Naive thymus-derived CD4-positive, alpha-beta T cell (primary cell): Measurements from ENCODE around the gene RASA3. TPM values are rescaled to one million over a fixed set of nuclear protein-coding genes. Genes with fewer than 3 reads are reported as not detected.
A peak's percentile ranks its signal among the peaks of the same experiment; 100 is the strongest.

Experiments
- ATAC-seq: fragments of 150-1000 bp; cut with Tn5 transposase; 2 replicates; pipeline ENCODE4 v1.10.0; 2021; ENCODE audit warnings: mild to moderate bottlenecking, moderate library complexity
- CTCF ChIA-PET: fragments of 350-600 bp; sonication (Branson Sonifier 250); formaldehyde crosslinking; loops from one replicate; lab custom pipeline; 2021; ENCODE audit warnings: antibody characterized with exemption; lab: Charles Lee
- POLR2A ChIA-PET: fragments of 350-600 bp; sonication (Branson Sonifier 250); formaldehyde crosslinking; loops from one replicate; lab custom pipeline; 2021; ENCODE audit warnings: antibody characterized with exemption, inconsistent platforms; lab: Charles Lee
- DNase-seq, 9 donors: peaks; one replicate each; pipeline versions ENCODE4 v3.0.0 to v3.0.0-alpha.2; 2020 to 2022; ENCODE audit warnings: mixed read lengths in 1 of 9
- H3K27ac ChIP-seq: one replicate; pipeline ENCODE4 v1.7.0; 2013; ENCODE audit warnings: mild to moderate bottlenecking, low read depth, low read length, moderate library complexity
- H3K27me3 ChIP-seq, 2 donors: one replicate each; pipeline ENCODE4 v1.7.0; 2013; ENCODE audit warnings: low read length in 2 of 2, mild to moderate bottlenecking in 2 of 2, moderate library complexity in 2 of 2; ENCODE audit not compliant: control insufficient read depth in 2 of 2, insufficient read depth in 2 of 2
- H3K36me3 ChIP-seq, 3 experiments: 1 replicate in 2 of 3; 2 replicates in 1 of 3; pipeline ENCODE4 v1.7.0; 2013; ENCODE audit warnings: low read length in 3 of 3, mild to moderate bottlenecking in 3 of 3, moderate library complexity in 1 of 3; ENCODE audit not compliant: insufficient read depth in 3 of 3, control insufficient read depth in 2 of 3
- H3K4me1 ChIP-seq, 2 donors: one replicate each; pipeline ENCODE4 v1.7.0; 2013; ENCODE audit warnings: low read length in 2 of 2, mild to moderate bottlenecking in 2 of 2, moderate library complexity in 1 of 2; ENCODE audit not compliant: control insufficient read depth in 2 of 2, insufficient read depth in 2 of 2
- H3K4me3 ChIP-seq: 2 replicates; pipeline ENCODE4 v1.7.0; 2013; ENCODE audit warnings: mild to moderate bottlenecking, low read length
- H3K9me3 ChIP-seq, 3 experiments: 1 replicate in 2 of 3; 2 replicates in 1 of 3; pipeline ENCODE4 v1.7.0; 2013; ENCODE audit warnings: low read length in 3 of 3; ENCODE audit not compliant: control insufficient read depth in 2 of 3
- H3K27ac Mint-ChIP-seq, 9 donors: one replicate each; pipeline ENCODE4 v1.8.0; 2020 to 2022; ENCODE audit warnings: mixed read lengths in 9 of 9, mild to moderate bottlenecking in 8 of 9, moderate library complexity in 5 of 9, inconsistent platforms in 2 of 9
- H3K27me3 Mint-ChIP-seq, 5 donors: one replicate each; pipeline ENCODE4 v1.8.0; 2021 to 2022; ENCODE audit warnings: mixed read lengths in 5 of 5, mild to moderate bottlenecking in 1 of 5
- H3K36me3 Mint-ChIP-seq, 5 donors: one replicate each; pipeline ENCODE4 v1.8.0; 2020 to 2022; ENCODE audit warnings: mixed read lengths in 5 of 5, mild to moderate bottlenecking in 3 of 5, inconsistent platforms in 1 of 5
- H3K4me1 Mint-ChIP-seq, 7 donors: one replicate each; pipeline ENCODE4 v1.8.0; 2020 to 2022; ENCODE audit warnings: mixed read lengths in 7 of 7, mild to moderate bottlenecking in 3 of 7, inconsistent platforms in 1 of 7
- H3K4me3 Mint-ChIP-seq, 10 donors: one replicate each; pipeline ENCODE4 v1.8.0; 2020 to 2022; ENCODE audit warnings: mild to moderate bottlenecking in 10 of 10, mixed read lengths in 10 of 10, moderate library complexity in 6 of 10, inconsistent platforms in 2 of 10
- H3K9me3 Mint-ChIP-seq, 11 donors: one replicate each; pipeline ENCODE4 v1.8.0; 2020 to 2022; ENCODE audit warnings: mixed read lengths in 11 of 11, mild to moderate bottlenecking in 4 of 11, inconsistent platforms in 1 of 11, moderate library complexity in 1 of 11
- intact Hi-C, 2 donors: fragments of 100-400 bp; cut with micrococcal nuclease; formaldehyde crosslinking; loops; one replicate each; pipeline ENCODE4 v1.15.1; 2023
- polyA plus RNA-seq, 2 donors: library from polyadenylated mRNA; unstranded; fragments of 300-500 nt; fragmentation: Illumina TruSeq; gene quantifications; one replicate each; pipeline ENCODE4 v1.2.3, GENCODE V29; 2021
- total RNA-seq, 6 experiments: library from RNA in 5 of 6; stranded (reverse) in 5 of 6; gene quantifications; 1 replicate in 5 of 6; 2 replicates in 1 of 6; pipeline ENCODE4 v1.2.3 and lab custom pipeline; 2021 to 2026

The RASA3 gene
- total and polyA plus RNA-seq, 7 experiments from 2014 or later: 109 to 227 (median 195) TPM

GRCh38 chr13:114153485-114154080 lies 21.2 kb upstream of the RASA3 start:
- intact Hi-C loops: no loop called here
- Histone ChIP-seq H3K4me1 (peaks cover 66 to 79% of the 10 kb centered on the region in 2 donors), H3K9me3 (no peaks in the 10 kb centered on the region), H3K36me3 (no peaks in the 10 kb centered on the region), H3K4me3 (no peak overlapping the region), H3K27ac (peak overlapping the region; percentile 62), H3K27me3 (no peaks in the 10 kb centered on the region)
- Mint-ChIP-seq H3K27ac (peak overlapping the region; percentile 85 to 100 (median 100)), H3K4me3 (peak overlapping the region in 9 of 10 donors; percentile 24 to 74 (median 45)), H3K36me3 (peaks cover 0 to 23% (median 0%) of the 10 kb centered on the region in 5 donors), H3K27me3 (peaks cover 0 to 13% (median 0%) of the 10 kb centered on the region in 5 donors), H3K4me1 (peaks cover 65 to 87% (median 83%) of the 10 kb centered on the region in 7 donors), H3K9me3 (peaks cover 0 to 8% (median 3%) of the 10 kb centered on the region in 11 donors)
- CTCF ChIA-PET: no interaction called here
- DNase-seq (no peak), ATAC-seq (no peak)
- POLR2A ChIA-PET: interaction anchor here (0.7 to 4.0 kb wide), 2 partner anchors 9 to 10 kb away, joined by 4 to 57 read pairs; no protein-coding TSS in a partner anchor

GRCh38 chr13:114152831-114153371 lies 20.5 kb upstream of the RASA3 start:
- Histone ChIP-seq H3K27me3 (no peaks in the 10 kb centered on the region), H3K4me1 (peaks cover 64 to 76% of the 10 kb centered on the region in 2 donors), H3K36me3 (no peaks in the 10 kb centered on the region), H3K27ac (peak overlapping the region; percentile 92), H3K9me3 (no peaks in the 10 kb centered on the region), H3K4me3 (no peak overlapping the region)
- intact Hi-C loops: no loop called here
- ATAC-seq (no peak), DNase-seq (no peak)
- Mint-ChIP-seq H3K27ac (peak overlapping the region; percentile 24 to 100 (median 100)), H3K36me3 (peaks cover 0 to 18% (median 2%) of the 10 kb centered on the region in 5 donors), H3K4me3 (peak overlapping the region in 3 of 10 donors; percentile 30 to 90 (median 61)), H3K9me3 (peaks cover 0 to 8% (median 3%) of the 10 kb centered on the region in 11 donors), H3K4me1 (peaks cover 62 to 87% (median 84%) of the 10 kb centered on the region in 7 donors), H3K27me3 (peaks cover 0 to 16% (median 0%) of the 10 kb centered on the region in 5 donors)
- ChIA-PET POLR2A (interaction anchor here (1.0 to 4.0 kb wide), 8 partner anchors 10 to 21 kb away, joined by 3 to 57 read pairs (median 8); no protein-coding TSS in a partner anchor), CTCF (interaction anchor here (0.9 to 1.6 kb wide), 2 partner anchors 22 to 73 kb away, joined by 3 to 4 read pairs; no protein-coding TSS in a partner anchor)

DNA sequence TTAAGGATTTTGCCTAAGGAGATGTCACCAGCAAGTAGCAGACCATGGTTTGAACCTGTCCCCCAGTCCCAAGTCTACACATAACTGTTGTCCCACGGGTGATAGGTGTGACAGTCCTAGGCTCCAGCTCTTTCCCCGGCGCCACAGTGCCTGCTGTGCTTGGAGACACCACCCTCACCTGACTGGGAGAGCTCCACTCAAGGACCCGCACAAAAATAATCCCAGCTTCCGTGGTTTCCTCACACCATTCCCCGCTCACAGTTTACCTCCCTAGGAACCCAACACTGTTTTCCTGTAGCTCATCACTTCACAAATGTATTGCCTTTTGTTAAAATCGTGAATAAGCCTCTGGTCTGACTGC lies 19.8 kb upstream of the RASA3 start:
- peaks cover 64 to 75% of the 10 kb centered on the region in 2 donors for H3K4me1 ChIP-seq
- CTCF ChIA-PET: interaction anchor here (0.7 to 1.6 kb wide), 4 partner anchors 21 to 74 kb away, joined by 3 to 4 read pairs (median 4); no protein-coding TSS in a partner anchor

DNA sequence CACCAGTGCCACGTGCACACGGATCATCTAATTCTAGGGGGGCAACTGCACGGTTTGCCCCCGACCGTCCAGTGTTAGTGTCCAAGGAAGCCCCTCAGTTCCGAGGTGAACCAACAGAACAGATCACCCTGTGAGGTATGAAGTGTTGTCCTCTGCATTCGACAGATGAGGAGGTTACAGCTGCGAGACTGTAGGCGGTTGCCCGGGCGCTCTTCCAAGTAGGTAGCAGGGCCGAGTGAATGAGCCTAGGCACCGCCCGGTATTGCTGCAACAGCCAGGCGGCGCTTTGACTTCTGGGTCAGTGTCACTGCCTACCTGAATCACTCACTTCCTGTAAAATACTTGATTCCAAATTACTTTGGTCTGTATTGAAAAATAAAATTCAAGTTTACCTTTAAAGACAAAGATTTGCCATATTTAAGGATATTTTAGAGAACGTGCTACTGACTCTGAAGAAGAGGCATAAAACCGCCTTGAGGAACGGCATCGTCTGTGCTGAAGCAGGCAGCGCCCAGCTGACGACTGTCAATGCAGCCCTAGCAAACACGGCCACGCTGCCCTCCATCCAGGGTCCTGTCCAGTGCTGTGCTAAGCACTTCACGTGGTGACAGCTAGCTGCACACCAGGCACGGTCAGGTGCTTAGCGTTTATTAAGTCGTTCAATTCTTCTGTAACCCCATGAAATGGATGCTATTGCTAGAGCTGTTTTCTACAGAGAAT lies 19.3 kb upstream of the RASA3 start:
- Mint-ChIP-seq H3K27ac (peak overlapping the region; percentile 85 to 100 (median 100)), H3K4me3 (peak overlapping the region; percentile 56 to 90 (median 67)), H3K27me3 (peaks cover 0 to 17% (median 0%) of the 10 kb centered on the region in 5 donors), H3K36me3 (peaks cover 0 to 18% (median 3%) of the 10 kb centered on the region in 5 donors), H3K9me3 (peaks cover 0 to 8% (median 3%) of the 10 kb centered on the region in 11 donors), H3K4me1 (peaks cover 59 to 83% (median 80%) of the 10 kb centered on the region in 7 donors)
- Histone ChIP-seq H3K27ac (peak overlapping the region; percentile 92), H3K27me3 (no peaks in the 10 kb centered on the region), H3K4me3 (peak overlapping the region; percentile 39), H3K9me3 (no peaks in the 10 kb centered on the region), H3K36me3 (no peaks in the 10 kb centered on the region), H3K4me1 (peaks cover 64 to 72% of the 10 kb centered on the region in 2 donors)
- ChIA-PET POLR2A (interaction anchor here (0.7 to 4.0 kb wide), 12 partner anchors 9 to 73 kb away, joined by 3 to 57 read pairs (median 6); no protein-coding TSS in a partner anchor), CTCF (interaction anchor here (0.7 to 1.6 kb wide), 4 partner anchors 21 to 74 kb away, joined by 3 to 4 read pairs (median 4); no protein-coding TSS in a partner anchor)
- intact Hi-C loops: no loop called here
- ATAC-seq (no peak), DNase-seq (peak in 5 of 9 donors; percentile 45 to 73 (median 57))

More for the DNA sequence above, 19.8 kb upstream of the RASA3 start:
- no peaks in the 10 kb centered on the region for H3K9me3 ChIP-seq
- H3K4me3 ChIP-seq: no peak overlapping the region
- H3K27ac Mint-ChIP-seq: peak overlapping the region; percentile 24 to 100 (median 100)
- no peak for ATAC-seq
- peaks cover 0 to 8% (median 3%) of the 10 kb centered on the region in 11 donors for H3K9me3 Mint-ChIP-seq
- H3K36me3 ChIP-seq: no peaks in the 10 kb centered on the region
- peak overlapping the region in 6 of 10 donors; percentile 6 to 90 (median 60) for H3K4me3 Mint-ChIP-seq
- H3K27me3 Mint-ChIP-seq: peaks cover 0 to 17% (median 0%) of the 10 kb centered on the region in 5 donors
- H3K36me3 Mint-ChIP-seq: peaks cover 0 to 16% (median 3%) of the 10 kb centered on the region in 5 donors
- no peak for DNase-seq
- no peaks in the 10 kb centered on the region for H3K27me3 ChIP-seq
- POLR2A ChIA-PET: interaction anchor here (0.8 to 4.0 kb wide), 10 partner anchors 10 to 40 kb away, joined by 3 to 57 read pairs (median 6); no protein-coding TSS in a partner anchor
- H3K4me1 Mint-ChIP-seq: peaks cover 60 to 83% (median 80%) of the 10 kb centered on the region in 7 donors
- H3K27ac ChIP-seq: peak overlapping the region; percentile 92
- intact Hi-C loops: no loop called here

- no peaks in the 10 kb centered on the region for H3K27me3 ChIP-seq
- H3K9me3 ChIP-seq: no peaks in the 10 kb centered on the region
- H3K4me1 ChIP-seq: peaks cover 67 to 74% of the 10 kb centered on the region in 2 donors
- Mint-ChIP-seq H3K27ac (peak overlapping the region; percentile 85 to 100 (median 100)), H3K27me3 (peaks cover 0 to 16% (median 0%) of the 10 kb centered on the region in 5 donors), H3K4me1 (peaks cover 61 to 84% (median 81%) of the 10 kb centered on the region in 7 donors), H3K36me3 (peaks cover 0 to 18% (median 3%) of the 10 kb centered on the region in 5 donors), H3K4me3 (peak overlapping the region; percentile 56 to 90 (median 67)), H3K9me3 (peaks cover 0 to 8% (median 2%) of the 10 kb centered on the region in 11 donors)
- POLR2A ChIA-PET: interaction anchor here (0.7 to 4.0 kb wide), 9 partner anchors 8 to 131 kb away, joined by 3 to 57 read pairs (median 4); partner anchors contain the start of genes RASA3 and UPF3A
- peak overlapping the region; percentile 92 for H3K27ac ChIP-seq
- ATAC-seq (no peak), DNase-seq (peak in 1 of 9 donors; percentile 51)
- intact Hi-C loops: no loop called here
- no peaks in the 10 kb centered on the region for H3K36me3 ChIP-seq
- H3K4me3 ChIP-seq: peak overlapping the region; percentile 39
- CTCF ChIA-PET: interaction anchor here (1.6 kb wide), 1 partner anchor 75 kb away, joined by 4 read pairs; no protein-coding TSS in a partner anchor
Observed at GRCh38 chr13:114151031-114151430, 18.6 kb upstream of the RASA3 start.
